RCC 7860 (cell line): ENCODE data around the gene CYYR1.

Source experiments
- DNase-seq: peaks from one replicate; pipeline ENCODE4 v3.0.0-alpha.2; 2015; ENCODE audit warnings: low spot score
- FAIRE-seq: peaks from 2 replicates; lab custom pipeline; 2012; peaks lifted over from hg19 to GRCh38; lab: Jason Lieb, UNC

CYYR1 gene

DNA sequence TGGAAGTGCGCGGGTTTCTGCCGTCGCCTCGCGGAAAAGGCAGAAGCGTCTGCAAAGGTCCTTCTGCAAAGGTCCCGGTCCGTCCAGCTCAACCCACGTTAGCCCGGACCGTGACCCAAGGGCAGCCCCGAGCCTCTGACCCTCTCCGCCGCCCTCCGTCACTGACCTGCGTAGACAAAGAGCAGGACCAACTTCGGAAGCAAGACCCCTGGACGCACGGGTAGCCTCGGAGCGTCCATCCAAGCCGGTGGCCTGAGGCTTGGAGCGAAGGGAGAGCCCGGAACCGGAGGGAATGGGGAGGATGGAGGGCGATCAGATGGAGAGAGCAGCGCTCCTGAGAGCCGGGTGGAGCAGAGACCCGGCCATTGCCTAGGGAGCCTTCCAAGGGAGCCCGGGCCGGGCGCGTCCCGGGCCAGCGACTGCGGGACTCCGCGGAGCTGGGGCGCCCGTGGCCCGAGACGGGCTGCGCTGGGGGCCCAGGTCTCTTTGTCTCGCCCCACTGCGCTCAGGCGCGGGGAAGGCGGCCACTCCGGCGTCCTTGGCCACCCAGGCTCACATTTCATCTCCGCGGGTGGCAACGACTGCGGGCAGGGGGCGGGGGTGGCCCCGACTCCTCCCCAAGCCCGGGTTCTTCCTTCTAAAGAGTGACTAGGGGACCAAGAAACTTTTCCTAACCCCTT, at the start of gene CYYR1:
Gene CYYR1 (minus strand): TSS at position 585 of the 680 bp plus-strand sequence. CDS start 346 bp downstream, at position 239.
- FAIRE-seq (no peak), DNase-seq (no peak)

DNA sequence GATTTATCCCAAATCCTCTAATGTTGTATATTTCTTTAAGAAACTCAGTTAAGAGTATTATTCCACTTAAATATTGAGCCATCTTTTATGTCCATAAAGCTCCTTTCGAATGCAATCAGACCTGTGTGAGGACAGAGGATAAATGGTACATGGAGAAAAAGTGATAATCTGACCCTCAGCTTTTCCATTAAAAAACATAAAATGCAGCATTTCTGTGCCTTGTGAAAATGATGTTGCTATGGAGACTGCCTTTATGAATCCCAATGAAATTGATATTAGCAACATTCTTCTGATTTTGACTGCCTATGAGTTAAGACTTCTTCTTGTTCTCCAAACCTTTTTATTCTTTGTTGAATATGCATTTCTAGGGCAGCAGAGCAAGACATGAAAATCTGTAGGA, 44.1 kb upstream of the CYYR1 start:
- FAIRE-seq (no peak), DNase-seq (no peak)

DNA sequence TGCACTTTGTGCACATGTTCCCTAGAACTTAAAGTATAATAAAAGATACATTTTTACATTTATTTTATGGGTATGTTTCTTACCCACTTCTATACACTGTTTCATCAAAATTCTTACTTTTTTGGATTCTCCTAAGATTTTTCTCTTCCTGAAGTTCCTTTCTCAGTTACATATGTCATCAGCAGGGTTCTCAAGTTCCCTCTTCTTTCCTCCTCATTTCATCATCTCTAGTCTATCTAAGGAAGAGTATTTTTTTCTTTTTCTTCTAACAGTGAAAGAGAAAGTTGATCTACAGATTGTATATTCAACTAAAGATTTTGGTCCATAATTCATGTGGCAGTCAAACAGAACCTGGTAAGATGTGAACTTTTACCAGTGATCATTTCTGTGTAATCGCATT, 41.2 kb upstream of the CYYR1 start:
- DNase-seq = no peak

DNA sequence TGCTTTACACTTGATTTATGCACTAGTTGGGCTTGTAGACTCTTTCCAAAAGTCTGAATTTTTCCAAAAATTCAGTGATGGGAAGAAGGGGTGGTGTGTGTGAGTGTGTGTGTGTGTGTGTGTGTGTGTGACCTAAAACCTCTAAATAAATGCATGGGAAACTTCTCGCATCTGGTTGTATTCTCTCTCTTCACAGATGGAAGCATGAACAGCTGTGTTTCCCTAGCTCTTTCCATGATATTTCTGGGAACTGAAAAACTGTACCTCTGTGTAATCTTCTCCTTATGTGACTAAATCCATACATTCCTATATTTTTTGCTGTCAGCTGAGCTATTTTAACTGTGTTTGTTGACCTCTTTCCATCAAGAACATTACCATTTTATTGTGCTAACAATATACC, 26.2 kb upstream of the CYYR1 start:
- no peak for DNase-seq
- FAIRE-seq = no peak

More for the DNA sequence above, 41.2 kb upstream of the CYYR1 start:
- no peak for FAIRE-seq

DNA sequence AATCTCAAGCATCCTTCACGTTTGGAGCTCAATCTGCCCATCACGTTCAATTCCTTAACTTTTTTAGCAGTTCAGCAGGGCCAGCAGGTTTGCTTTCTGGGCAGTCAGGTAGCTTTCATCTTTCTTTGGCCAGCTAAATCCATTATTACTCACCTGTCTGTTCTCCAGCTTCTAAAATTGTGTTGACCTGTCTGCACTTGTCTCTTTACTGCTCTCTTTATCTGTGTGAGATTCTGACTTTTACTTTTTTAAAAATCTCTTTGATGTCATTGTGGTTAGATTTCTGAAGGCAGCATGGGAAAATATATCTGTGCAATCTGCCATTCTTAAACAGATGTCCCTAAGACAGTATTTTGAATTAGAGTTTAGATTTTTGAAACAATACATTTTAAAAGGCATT, 24.9 kb upstream of the CYYR1 start:
- DNase-seq (no peak), FAIRE-seq (no peak)

DNA sequence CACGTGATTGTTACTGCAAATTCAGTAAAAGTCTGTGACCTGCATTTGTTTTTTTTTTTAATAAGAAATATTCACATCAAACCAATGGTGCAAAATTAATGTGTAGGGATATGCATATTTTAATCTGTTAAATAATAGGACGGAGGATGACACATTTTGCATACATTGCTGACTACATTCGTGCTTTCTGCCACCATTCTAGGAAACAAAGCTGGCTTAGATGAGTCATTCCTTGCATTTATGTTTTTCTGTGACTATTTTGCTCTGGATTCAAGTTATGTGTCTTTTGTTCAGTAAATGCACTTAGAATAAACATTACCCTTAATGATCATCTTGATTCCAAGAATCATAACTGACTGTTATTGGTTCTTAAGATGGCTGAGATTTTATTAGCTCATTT, 23.9 kb upstream of the CYYR1 start:
- FAIRE-seq (no peak), DNase-seq (no peak)

DNA sequence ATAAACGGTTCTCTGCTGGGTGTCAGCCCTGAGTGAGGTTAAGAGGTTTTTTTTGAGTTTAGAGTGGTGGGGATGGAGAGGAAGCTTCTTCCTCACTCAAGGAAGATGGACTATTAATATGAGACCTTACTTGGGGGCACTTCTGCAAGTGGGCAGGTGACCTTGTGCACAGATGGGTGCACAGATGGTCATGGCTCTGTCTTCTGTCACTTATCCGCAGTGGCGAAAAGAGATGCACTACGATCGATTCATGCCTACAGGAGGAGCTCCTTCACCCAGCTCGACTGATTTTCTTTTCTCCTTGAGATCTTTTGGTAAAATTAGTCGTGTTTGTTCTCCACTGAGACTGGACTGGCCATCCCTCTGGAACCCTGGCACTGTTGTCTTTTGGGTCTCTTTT, 22.9 kb upstream of the CYYR1 start:
- FAIRE-seq (no peak), DNase-seq (no peak)

DNA sequence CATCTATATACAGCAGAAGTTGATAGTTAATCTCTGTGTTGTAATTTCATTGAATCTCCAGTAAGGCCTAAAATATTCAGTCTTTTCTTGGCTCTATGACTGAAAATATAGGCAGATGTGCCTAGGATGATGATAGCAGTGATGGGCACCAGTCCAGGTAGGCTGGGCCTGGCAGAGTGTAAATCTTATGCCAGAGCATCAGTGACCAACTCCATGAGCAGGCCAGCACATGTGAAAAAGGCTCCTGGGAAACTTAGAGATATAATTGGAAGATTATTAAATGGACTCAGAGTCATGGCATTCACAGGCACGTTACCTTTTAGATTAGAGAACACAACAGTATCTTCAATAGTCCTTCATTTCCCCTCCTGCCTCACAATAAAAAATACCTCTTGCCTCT, 20.7 kb upstream of the CYYR1 start:
- DNase-seq (no peak), FAIRE-seq (no peak)

DNA sequence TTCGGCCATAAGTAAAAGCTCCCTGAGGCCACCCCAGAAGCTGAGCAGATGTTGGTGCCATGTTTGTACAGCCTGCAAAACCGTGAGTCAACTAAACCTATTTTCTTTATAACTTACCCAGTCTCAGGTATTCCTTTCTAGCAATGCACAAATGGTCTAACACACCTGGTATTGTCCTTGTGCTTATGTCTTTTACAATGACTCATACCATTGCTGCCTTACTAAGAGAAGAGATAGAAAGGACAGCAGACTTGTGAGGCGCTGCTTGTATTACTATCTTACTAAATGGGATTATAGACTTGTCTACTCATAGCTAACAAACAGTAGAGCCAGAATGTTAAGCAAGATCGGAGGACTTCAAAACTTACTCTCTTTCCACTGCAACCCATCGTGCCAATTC, 18.5 kb upstream of the CYYR1 start:
- DNase-seq (no peak), FAIRE-seq (no peak)

DNA sequence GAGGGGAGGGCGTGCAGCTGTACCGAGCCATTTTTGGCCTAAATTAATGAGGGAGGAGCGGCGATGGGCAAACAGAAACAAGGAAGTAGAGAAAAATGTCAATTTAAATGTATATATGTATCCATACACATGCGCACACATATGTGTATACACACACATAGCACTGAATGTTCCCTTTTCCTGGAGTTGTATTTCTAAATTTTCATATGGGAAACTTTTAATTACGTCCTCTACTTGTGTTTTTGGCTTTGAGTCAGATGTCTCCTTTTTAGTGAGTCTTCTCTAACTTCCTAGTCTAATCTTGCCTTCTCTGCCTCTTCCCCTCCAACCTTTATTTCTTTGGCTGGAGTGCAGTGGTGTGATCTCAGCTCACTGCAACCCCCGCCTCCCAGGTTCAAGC, 15.4 kb upstream of the CYYR1 start:
- FAIRE-seq = no peak
- DNase-seq = no peak

DNA sequence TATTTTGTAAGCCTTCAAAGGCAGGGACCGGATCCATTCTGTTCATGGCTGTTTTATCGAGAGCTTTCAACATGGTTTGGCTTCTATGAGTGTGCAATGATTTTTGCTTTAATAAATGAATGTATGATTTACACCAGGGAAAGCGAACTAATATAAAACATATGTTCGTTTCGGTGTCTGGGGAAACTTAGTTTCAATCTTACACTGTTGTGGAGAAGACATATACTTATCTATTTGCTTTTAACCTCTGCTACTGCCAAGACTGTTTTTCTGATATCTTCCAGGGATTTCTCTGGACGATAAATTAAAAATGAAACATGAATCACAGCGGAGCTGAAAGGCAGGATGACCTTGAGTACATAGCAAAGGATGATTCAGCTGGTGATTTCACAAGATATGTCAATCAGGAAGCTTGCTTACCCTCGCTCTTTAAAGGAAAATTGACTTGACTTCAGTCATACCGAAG, 14.7 kb upstream of the CYYR1 start:
- FAIRE-seq = no peak
- peak; percentile 50 for DNase-seq

DNA sequence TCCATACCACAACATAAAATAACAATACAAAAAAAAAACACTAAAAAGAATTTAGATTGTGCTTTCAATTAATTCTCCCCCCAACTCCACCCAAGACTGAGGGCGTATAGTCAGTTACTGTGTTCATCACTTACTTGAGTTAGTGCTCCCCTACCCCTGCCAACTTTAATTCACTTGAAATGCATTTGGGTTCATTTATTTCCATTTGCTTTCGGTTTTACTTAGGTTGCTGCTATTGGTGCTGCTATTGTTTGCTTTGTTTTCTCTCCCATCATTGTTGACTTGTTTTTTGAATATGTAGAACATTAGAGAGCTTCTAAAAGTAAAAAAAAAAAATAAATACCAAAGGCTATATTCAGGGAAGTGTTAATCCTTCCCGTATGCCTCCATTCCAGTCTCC, 10.7 kb upstream of the CYYR1 start:
- DNase-seq (no peak), FAIRE-seq (no peak)

DNA sequence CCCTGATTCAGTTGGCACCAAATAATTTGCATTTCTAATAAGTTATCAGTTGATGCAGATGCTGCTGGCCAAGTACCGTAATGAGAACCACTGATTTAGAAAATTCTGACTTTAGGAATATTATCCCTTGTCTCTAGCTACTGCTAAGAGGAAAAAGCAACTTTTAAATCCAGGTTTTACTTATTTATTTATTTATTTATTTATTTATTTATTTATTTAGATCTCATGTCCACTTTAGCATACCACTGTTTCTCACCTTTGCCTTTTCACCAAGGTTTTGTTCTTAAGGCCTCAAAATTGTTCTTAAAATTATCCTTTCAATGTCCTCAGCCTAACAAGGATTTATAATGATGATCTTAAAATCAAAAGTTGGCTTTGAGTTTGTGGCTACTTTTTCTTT, 8.7 kb upstream of the CYYR1 start:
- no peak for FAIRE-seq
- DNase-seq = no peak

DNA sequence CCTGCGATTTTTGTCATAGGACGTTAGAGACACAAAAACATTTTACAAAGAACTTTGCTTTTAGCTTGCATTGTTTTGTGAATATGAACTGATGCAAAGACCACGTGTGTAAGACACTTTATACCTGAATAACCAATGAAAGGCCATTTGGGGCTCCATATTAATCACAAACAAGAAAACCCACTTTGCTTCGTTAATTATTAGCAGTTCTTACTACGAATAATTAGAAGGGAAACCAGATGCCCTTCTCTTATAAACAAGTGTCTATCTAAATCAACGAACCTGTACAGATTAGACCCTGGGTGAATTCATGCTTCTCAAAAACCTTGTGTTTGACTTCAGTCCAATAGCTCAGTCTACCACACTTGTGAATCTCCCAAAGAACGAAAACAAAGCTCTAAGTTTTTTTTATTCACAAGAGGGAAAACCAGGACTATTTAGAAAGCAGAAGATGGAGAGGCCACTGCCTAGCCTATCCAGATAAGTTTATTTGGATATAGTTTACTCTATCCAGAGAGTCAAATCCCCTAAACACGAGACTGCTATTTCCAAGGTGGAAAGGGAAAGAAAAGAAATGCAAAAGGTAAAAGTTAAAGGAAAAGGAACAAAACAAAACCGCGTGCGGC, 897 bp downstream of the CYYR1 start:
- FAIRE-seq (no peak), DNase-seq (no peak)

DNA sequence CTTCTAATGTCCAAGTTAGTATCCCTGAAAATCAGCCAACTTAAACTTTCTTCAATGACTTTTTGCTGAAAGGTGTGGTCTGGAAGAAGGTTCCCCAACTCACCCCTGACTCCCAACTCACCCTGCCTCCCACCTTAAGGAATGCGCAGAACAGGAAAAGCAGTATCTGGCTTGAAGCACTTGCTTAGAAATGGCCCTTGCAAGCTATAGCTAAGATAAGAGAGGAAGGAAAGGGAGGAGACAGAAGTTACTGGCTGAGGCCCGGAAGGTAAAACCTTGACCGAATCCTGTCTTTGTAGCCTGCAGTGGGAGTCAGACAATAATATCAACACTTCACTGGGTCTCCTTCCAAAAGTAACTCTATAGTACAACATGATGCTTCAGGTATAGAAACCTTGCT, 2.9 kb downstream of the CYYR1 start:
- FAIRE-seq (no peak), DNase-seq (no peak)

DNA sequence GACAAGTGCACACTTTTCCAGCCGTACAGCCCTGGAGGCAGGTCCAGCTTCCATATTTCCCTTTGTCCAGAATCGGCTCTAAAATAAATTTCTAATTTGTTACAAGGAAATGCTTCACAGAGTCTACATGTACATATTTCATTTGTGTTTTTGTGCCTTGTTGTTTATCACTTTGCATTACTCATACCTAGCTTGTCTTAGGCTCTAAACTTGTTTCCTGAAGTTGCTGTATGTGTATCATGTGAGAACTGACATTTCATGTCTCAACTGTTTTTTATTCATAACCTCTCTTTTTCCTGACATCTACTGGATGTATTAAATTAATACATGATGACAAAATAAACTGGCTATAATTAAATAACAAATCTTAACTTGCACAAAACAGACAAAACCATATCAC, 7.5 kb downstream of the CYYR1 start:
- DNase-seq (no peak), FAIRE-seq (no peak)

DNA sequence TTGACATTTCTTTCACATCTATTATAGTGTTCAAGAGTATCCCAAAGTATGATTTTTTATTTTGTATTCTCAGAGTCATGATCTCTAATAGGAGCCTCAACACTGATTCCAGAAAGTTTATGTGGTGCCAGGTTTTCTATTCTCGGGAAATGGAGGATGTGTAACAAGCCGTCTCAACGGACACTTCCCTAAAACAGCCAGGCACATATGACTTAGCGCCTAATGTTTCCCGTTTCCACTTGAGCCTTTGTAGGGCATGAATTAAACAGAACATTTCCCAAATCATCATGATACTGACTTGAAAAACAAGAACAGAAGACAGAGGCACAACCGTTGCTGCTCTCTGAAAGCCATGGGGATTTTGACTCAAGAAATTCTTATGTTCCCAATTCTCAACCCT, 8.0 kb downstream of the CYYR1 start:
- DNase-seq (no peak), FAIRE-seq (no peak)

DNA sequence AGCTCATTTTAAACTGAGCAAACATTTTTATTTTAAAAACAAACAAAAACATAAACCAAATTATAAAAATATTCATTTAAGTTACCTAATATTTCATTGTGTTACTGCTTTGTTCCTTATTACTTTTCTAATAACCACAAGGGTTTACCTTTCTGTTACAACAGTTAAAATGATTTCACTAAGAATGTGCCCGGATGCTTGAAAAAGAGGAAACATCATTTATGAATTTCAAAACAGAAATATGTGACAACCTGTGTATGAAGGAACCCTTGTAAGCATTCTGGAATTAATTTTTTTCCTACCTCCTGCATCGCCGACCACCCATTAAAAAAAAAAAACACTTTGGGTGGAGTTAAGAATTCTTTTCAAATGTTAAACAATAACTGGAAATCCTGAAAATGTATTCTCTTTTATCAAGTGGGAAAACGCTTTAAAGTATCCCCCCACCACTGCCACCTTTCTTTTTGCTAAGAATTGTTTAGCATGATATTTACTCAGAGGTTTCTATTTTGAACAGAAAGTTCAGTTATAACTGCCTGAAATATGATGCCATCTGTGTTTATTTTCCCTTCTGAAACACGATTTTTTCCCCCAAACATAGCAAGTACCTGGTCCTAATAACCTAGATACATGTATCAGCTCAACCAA, 9.1 kb downstream of the CYYR1 start:
- FAIRE-seq = no peak
- no peak for DNase-seq

DNA sequence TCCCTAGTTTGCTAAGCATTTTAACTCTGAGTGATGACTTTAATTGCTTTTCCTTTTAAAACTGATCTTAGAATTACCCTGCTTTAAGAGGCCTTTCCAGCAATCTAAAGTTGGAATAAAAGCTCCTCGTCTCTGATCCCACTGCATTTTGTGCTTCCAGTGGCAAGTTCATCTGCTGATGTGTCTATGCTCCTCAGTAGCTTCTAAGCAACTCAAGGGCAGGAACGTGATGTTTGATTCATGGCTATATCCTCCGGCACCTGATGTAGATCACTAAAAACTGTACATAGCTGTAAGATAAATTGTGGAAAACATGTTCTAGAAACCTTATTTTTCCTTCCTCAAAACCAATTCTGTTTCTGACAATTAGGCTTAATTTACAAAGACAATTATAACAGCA, 12.5 kb downstream of the CYYR1 start:
- DNase-seq (no peak), FAIRE-seq (no peak)

DNA sequence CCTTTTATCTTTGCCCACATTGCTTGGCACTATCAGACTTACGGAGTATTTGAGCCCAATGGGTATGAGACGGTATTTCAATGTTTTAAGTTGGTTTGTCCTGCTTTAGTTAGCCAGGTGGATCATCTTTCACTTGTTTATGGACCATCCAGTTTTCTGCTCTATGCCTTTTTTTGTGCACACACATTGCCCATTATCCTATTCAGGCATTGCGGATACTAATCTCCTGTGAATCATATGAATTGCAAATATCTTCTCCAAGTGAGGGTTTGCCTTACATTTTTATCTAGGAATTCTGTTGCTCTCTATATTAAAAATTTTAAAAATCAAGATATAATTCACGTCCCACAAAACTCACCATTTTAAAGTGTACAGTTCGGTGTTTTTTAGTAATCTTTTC, 14.0 kb downstream of the CYYR1 start:
- FAIRE-seq (no peak), DNase-seq (no peak)

DNA sequence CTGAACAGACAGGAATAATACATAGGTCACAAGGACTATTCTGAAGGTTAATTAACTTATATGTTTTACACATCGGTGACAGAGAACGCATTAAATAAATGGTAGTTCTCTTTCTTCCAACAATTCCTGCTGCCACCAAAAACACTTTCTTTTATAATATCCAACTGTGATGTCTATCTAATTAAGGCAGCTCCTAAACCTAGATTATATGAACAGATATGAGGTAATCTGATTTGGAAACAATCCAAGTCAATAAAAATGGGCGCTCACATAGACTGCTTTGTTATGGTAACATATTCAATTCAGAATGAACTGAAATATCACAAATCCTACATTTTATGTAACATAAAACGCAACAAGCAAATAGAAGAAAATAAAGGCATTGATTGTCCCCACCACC, 16.0 kb downstream of the CYYR1 start:
- FAIRE-seq (no peak), DNase-seq (no peak)

DNA sequence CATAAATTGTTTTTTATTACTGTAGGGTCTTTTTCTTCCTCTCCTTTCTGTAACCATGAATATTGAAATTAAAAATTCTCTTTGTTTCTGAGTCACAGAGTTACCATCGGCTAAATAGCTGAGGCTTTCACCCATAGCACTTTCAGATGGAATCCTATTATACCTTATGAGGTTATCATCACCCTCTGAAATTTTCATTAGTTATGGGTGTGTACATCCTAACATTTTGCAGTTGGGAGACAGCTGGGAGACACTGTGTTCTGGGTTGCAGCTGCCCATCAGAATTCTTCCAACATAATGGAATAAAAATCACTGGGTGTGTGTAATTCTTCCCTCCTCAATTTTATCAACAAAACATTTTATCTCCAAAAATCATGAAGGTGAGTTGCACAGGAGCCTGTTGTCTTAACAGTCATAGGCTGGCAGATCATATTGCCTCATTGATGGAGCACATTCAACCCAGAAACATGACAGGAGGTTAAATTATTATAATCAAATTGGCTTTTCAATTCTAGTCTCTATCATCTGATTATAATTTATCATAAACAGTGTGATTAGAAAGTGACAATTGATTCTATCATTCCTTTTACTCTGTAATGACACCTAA, 17.4 kb downstream of the CYYR1 start:
- FAIRE-seq = no peak

More for the DNA sequence above, 17.4 kb downstream of the CYYR1 start:
- no peak for DNase-seq
